Measurements from ENCODE around the gene GSK3B. TPM values are rescaled to one million over a fixed set of nuclear protein-coding genes. Genes with fewer than 3 reads are reported as not detected.
A peak's percentile ranks its signal among the peaks of the same experiment; 100 is the strongest.

GSK3B gene
- total RNA-seq, 1 donor: 94.1 TPM

DNA sequence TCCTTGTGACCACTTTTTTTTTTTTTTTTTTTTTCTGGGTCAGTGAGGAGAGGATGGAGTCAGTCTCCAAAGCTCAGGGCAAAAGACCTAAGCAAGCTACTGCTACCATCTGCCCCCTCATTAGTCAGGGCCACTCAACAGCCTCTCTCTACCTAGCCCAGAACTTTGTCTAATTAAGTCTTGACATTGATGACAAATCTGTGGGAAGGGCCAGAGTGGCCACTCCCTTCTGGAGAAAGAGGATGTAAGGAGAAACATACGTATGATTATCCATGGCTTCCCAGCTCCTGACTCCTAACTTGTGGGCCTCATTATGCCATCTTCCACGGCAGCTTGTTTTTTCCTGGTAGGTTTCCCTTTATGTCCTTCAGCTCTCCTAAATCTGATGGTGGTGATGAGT, 274.4 kb downstream of the GSK3B start:
- peak; percentile 3 for DNase-seq (ENCODE audit: low read depth)
- TF ChIP-seq, protein P1, sequence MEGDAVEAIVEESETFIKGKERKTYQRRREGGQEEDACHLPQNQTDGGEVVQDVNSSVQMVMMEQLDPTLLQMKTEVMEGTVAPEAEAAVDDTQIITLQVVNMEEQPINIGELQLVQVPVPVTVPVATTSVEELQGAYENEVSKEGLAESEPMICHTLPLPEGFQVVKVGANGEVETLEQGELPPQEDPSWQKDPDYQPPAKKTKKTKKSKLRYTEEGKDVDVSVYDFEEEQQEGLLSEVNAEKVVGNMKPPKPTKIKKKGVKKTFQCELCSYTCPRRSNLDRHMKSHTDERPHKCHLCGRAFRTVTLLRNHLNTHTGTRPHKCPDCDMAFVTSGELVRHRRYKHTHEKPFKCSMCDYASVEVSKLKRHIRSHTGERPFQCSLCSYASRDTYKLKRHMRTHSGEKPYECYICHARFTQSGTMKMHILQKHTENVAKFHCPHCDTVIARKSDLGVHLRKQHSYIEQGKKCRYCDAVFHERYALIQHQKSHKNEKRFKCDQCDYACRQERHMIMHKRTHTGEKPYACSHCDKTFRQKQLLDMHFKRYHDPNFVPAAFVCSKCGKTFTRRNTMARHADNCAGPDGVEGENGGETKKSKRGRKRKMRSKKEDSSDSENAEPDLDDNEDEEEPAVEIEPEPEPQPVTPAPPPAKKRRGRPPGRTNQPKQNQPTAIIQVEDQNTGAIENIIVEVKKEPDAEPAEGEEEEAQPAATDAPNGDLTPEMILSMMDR (IDR thresholded peaks at IDR 0.05; ENCODE audit: insufficient read depth, low read depth, low read length): no peak
- H3K4me3 ChIP-seq (ENCODE audit: low read depth, low read length): no peak overlapping the region

DNA sequence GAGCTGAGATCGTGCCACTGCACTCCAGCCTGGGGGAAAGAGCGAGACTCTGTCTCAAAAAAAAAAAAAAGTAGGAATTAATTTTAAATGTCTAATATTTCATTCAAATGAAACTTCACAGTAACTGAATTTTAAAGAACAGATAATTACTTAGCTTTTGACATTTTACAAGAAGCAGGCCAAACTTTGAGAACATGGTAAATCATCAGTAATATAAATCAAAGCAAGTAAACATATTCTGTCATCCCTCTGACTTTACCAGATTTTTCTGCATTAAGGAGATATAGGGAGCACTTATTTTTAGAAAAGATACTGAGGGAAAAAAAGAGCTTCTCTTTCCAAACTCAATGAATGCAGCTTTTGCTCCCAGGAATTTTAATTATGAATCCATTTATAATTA, 275.3 kb downstream of the GSK3B start:
- no peak overlapping the region for H3K4me3 ChIP-seq (ENCODE audit: low read depth, low read length)
- TF ChIP-seq, protein P1 (IDR thresholded peaks at IDR 0.05; ENCODE audit: insufficient read depth, low read depth, low read length): no peak
- no peak for DNase-seq (ENCODE audit: low read depth)

DNA sequence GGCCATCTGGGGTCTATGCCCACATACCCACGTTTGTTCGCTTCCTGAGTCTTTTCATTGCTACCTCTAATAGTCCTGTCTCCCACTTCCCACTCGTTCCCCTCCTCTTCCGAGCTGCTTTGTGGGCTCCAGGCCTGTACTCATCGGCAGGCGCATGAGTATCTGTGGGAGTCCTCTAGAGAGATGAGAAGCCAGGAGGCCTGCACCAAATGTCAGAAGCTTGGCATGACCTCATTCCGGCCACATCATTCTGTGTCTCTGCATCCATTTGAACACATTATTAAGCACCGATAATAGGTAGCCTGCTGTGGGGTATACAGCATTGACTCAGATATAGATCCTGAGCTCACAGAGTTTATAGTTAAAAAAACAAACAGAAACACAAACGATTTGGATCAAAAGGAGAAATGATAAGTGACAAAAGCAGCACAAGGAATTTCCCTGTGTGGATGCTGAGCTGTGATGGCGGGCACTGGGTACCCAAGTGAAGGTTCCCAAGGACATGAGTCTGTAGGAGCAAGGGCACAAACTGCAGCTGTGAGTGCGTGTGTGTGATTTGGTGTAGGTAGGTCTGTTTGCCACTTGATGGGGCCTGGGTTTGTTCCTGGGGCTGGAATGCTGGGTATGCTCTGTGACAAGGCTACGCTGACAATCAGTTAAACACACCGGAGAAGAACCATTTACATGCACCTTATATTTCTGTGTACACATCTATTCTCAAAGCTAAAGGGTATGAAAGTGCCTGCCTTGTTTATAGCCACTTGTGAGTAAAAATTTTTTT, 276.5 kb downstream of the GSK3B start:
- DNase-seq (ENCODE audit: low read depth): no peak
- TF ChIP-seq, protein P1 (IDR thresholded peaks at IDR 0.05; ENCODE audit: insufficient read depth, low read depth, low read length): no peak
- no peak overlapping the region for H3K4me3 ChIP-seq (ENCODE audit: low read depth, low read length)

DNA sequence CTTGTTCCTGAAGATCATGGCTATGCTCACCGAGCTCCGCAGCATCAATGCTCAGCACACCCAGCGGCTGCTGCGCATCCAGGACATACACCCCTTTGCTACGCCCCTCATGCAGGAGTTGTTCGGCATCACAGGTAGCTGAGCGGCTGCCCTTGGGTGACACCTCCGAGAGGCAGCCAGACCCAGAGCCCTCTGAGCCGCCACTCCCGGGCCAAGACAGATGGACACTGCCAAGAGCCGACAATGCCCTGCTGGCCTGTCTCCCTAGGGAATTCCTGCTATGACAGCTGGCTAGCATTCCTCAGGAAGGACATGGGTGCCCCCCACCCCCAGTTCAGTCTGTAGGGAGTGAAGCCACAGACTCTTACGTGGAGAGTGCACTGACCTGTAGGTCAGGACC, 277.2 kb downstream of the GSK3B start:
- DNase-seq (ENCODE audit: low read depth): no peak
- TF ChIP-seq, protein P1 (IDR thresholded peaks at IDR 0.05; ENCODE audit: insufficient read depth, low read depth, low read length): no peak

DNA sequence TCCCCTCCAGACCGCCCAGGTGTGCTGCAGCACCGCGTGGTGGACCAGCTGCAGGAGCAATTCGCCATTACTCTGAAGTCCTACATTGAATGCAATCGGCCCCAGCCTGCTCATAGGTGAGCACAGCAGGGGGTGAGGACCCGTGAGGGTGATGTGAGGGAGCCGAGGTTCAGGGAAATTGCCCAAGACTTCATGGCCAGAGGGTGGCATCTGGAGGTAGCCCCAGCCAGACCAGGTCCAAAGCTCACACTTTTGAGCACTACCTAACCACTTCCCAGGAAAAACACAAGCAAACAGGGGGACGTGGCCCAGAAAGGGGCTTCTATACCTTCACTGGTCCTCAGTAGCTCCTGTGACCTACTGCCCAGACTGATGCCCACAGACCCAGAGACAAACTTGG, 278.5 kb downstream of the GSK3B start:
- no peak overlapping the region for H3K4me3 ChIP-seq (ENCODE audit: low read depth, low read length)
- TF ChIP-seq, protein P1 (IDR thresholded peaks at IDR 0.05; ENCODE audit: insufficient read depth, low read depth, low read length): no peak
- no peak for DNase-seq (ENCODE audit: low read depth)

More for the DNA sequence above, 277.2 kb downstream of the GSK3B start:
- H3K4me3 ChIP-seq (ENCODE audit: low read depth, low read length): no peak overlapping the region

DNA sequence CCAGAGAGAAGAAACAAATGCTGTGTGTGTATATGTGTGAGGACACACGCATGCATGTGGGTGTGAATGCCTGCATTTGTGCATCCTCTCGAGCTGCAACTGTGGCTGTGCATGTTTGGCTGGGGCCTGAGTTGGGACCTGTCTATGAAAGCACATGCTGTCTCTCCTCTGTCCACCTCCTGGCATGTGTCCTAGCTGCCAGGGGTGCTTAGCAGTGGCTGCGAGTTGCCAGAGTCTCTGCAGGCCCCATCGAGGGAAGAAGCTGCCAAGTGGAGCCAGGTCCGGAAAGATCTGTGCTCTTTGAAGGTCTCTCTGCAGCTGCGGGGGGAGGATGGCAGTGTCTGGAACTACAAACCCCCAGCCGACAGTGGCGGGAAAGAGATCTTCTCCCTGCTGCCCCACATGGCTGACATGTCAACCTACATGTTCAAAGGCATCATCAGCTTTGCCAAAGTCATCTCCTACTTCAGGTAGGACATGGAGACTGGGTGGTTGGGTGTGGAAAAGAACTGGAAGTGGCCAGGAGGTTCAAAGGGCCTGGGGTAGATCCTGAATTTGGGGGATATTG, 281.7 kb downstream of the GSK3B start:
- TF ChIP-seq, protein P1 (IDR thresholded peaks at IDR 0.05; ENCODE audit: insufficient read depth, low read depth, low read length): no peak
- no peak overlapping the region for H3K4me3 ChIP-seq (ENCODE audit: low read depth, low read length)
- no peak for DNase-seq (ENCODE audit: low read depth)

All from fibroblast of villous mesenchyme (primary cell).